K562 treated with DMSO at 1 percent for 48 hours (cell line): Measurements from ENCODE around the gene HIC2. TPM values are rescaled to one million over a fixed set of nuclear protein-coding genes. Genes with fewer than 3 reads are reported as not detected.

Experiments
- total RNA-seq: library from RNA; unstranded; fragments of 300-600 nt; gene quantifications from 2 replicates; pipeline ENCODE4 v1.2.3, GENCODE V29; 2022; ENCODE audit warnings: low replicate concordance; ENCODE audit errors: extremely low read depth

HIC2 gene
- total RNA-seq, result not detected in 2 replicates

GRCh38 chr22:21417227-21417746 lies at the start of gene HIC2:
Gene HIC2, plus strand, starts transcription at chr22:21417371. Its CDS starts 25,461 bp downstream, at chr22:21442832.

GRCh38 chr22:21383701-21384467 lies 33.3 kb upstream of the HIC2 start, which contains the start of gene RIMBP3B:
Gene RIMBP3B, plus strand, starts transcription at chr22:21383751. Its CDS starts 108 bp downstream, at chr22:21383859.

GRCh38 chr22:21467337-21468193 lies 50.4 kb downstream of the HIC2 start, which contains the start of gene TMEM191C:
Gene TMEM191C, plus strand, starts transcription at chr22:21467387. Its CDS starts 73 bp downstream, at chr22:21467460.

Other genes starting within 250 kb of the HIC2 start
- gene RIMBP3B, start 33.6 kb upstream of the HIC2 start, total RNA-seq, result not detected in 2 replicates
- not detected in 2 replicates for gene TMEM191C, start 50.0 kb downstream of the HIC2 start, total RNA-seq
- gene RIMBP3C, start 134.1 kb downstream of the HIC2 start, total RNA-seq, result not detected in 2 replicates
- not detected in 2 replicates for gene UBE2L3, start 150.3 kb downstream of the HIC2 start, total RNA-seq
- 625 and 793 TPM in 2 replicates for gene YDJC, start 212.7 kb downstream of the HIC2 start, total RNA-seq
- gene CCDC116, start 215.4 kb downstream of the HIC2 start, total RNA-seq, result not detected in 2 replicates
- 1,054 TPM in 1 of 2 replicates, not detected in the other for gene SDF2L1, start 224.9 kb downstream of the HIC2 start, total RNA-seq
- gene PPIL2, start 248.6 kb downstream of the HIC2 start, total RNA-seq, result 96.2 TPM in 1 of 2 replicates, not detected in the other